PFSK-1 (cell line): ENCODE measurements around the gene CTIF.

Experiments used
- FOXP2 ChIP-seq: optimal IDR thresholded peaks from 2 replicates; pipeline ENCODE3; 2011; ENCODE audit warnings: borderline replicate concordance, control low read depth, inconsistent platforms; ENCODE audit not compliant: insufficient read depth; ENCODE audit errors: extremely low read length, extremely low read depth
- POLR2AphosphoS5 ChIP-seq: IDR thresholded peaks from 2 replicates; pipeline ENCODE4 v1.6.1; 2012; ENCODE audit warnings: low read depth, mild to moderate bottlenecking, control low read depth, low read length, moderate library complexity
- REST ChIP-seq, 2 experiments: IDR thresholded peaks; 2 replicates each; pipeline versions ENCODE4 v1.6.1 to v1.8.0; 2011 to 2012; ENCODE audit warnings: low read depth in 2 of 2, low read length in 2 of 2, control low read depth in 1 of 2, inconsistent platforms in 1 of 2, mild to moderate bottlenecking in 1 of 2, moderate library complexity in 1 of 2; ENCODE audit not compliant: insufficient read depth in 1 of 2
- SIN3A ChIP-seq: IDR thresholded peaks from 2 replicates; pipeline ENCODE4 v1.6.1; 2012; ENCODE audit warnings: mild to moderate bottlenecking, low read length, moderate library complexity, borderline replicate concordance; ENCODE audit not compliant: insufficient read depth
- TAF1 ChIP-seq: IDR thresholded peaks from 2 replicates; pipeline ENCODE4 v1.6.1; 2012; ENCODE audit warnings: low read length, control low read depth, borderline replicate concordance; ENCODE audit not compliant: insufficient read depth

GRCh38 chr18:48575301-48575657 lies 36.4 kb downstream of the CTIF start:
- TF ChIP-seq TAF1 (no peak), REST (IDR thresholded peaks at IDR 0.05; ENCODE audit: insufficient read depth in 1 of 2, low read depth in 2 of 2, low read length in 2 of 2) (no peak), POLR2AphosphoS5 (no peak), SIN3A (no peak), FOXP2 (no peak)
